AG09319 (cell line): Measurements from ENCODE around the gene ALDOC.

Source experiments
- DNase-seq: peaks from one replicate; pipeline ENCODE4 v3.0.0-alpha.2; 2010; ENCODE audit warnings: low read depth; ENCODE audit errors: extremely low read depth
- CTCF ChIP-seq: IDR thresholded peaks from 2 replicates; pipeline ENCODE4 v1.5.1; 2011; ENCODE audit warnings: low read depth, mild to moderate bottlenecking, inconsistent platforms, low read length, moderate library complexity

ALDOC gene

GRCh38 chr17:28576758-28577465, at the start of gene ALDOC:
TSS of gene ALDOC (minus strand) at chr17:28576895. CDS start at chr17:28575532, 1,363 bp downstream.
- DNase-seq: peak; percentile 71
- TF ChIP-seq CTCF: no peak

GRCh38 chr17:28624148-28624547, 47.5 kb upstream of the ALDOC start:
- TF ChIP-seq CTCF: no peak
- no peak for DNase-seq

- TF ChIP-seq CTCF: no peak
- DNase-seq: no peak
Observed at GRCh38 chr17:28623696-28624095, 47.0 kb upstream of the ALDOC start.

GRCh38 chr17:28622186-28622585, 45.5 kb upstream of the ALDOC start:
- DNase-seq: no peak
- TF ChIP-seq CTCF: no peak

- no peak for DNase-seq
- no peak for TF ChIP-seq CTCF
Observed at GRCh38 chr17:28620010-28620409, 43.3 kb upstream of the ALDOC start.

- TF ChIP-seq CTCF: no peak
Observed at GRCh38 chr17:28618464-28618863, 41.8 kb upstream of the ALDOC start.

GRCh38 chr17:28616281-28616680, 39.6 kb upstream of the ALDOC start:
- no peak for DNase-seq
- no peak for TF ChIP-seq CTCF

More at GRCh38 chr17:28618464-28618863, 41.8 kb upstream of the ALDOC start:
- DNase-seq: no peak
